Activated CD4-positive, alpha-beta T cell treated with anti-CD3 and anti-CD28 coated beads, Interleukin-2, amount 50 U/mL, for 4 hours (primary cell): ENCODE measurements around the gene C16orf74.

Experiments
- DNase-seq, 2 experiments: peaks; one replicate each; pipeline ENCODE4 v3.0.0-alpha.2; 2020

C16orf74 gene

DNA sequence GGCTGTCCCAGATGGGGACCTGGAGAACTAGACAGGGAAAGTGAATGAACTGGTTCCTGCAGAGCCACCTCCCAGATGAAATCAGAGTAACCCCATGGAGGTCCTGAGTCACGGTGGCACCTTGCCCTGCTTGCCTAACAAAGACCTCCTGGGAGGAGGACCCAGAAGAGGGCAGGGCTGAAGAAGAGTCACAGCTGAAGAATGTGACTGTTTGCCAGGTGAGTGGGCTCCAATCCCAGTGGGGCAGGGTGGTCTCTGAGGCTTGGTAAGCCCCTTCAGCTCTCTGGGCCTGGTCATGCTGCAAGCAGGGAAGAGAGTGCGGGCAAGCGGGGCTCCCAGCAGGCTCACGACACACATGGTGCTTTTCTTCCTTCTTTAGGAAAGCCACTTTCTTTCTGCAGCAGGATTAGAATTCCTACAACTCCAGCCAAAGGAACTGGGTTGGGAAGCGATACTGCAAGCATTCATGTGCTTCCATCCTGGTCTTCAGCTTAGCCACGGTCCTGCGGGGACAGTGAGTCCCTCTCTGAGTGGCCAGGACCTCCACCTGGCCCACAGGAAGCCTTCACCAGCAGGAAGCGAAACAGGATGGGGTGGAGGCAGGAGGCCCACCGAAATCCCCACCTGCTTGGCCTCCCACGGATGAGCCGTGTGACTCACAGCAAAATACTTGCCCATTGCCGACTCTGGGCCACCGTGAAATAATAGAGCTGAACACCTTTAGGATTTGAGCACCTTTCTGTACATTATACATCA lies 4.3 kb downstream of the C16orf74 start:
- DNase-seq, result no peak

DNA sequence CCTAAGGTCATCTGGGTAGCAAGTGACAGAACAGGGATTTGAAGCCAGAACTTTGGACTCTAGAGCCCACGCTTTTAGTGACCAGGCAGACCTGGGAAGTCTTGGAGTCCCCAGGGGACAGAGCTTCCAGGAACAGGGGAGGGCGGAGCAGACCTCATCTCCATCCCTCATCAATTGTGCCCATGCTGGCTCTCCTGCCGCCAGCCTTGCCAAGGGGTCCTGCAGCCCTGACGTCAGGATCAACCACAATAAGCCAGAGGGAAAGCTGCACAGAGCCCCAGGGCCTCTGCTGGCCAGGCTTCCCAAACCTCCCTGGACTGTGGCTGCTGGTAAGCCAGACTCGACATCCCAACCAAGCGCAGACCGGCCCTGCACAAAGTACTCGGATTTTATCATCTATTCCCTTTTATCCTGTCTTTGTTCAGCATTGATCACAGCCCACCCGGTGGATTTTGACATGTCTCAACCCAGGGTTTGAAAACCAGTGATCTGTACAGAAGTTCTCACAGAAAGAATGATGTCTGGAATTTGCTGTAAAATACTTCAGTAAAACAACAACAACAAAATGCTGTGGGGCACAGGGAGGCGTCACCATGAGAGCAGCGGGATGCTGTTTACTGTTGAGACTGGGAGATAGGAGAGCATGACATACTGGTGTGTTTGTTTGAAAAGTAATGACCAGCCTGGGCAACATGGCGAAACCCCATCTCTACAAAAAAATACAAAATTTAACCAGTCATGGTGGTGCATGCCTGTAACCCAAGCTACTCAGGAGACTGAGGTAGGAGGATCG lies 11.8 kb downstream of the C16orf74 start:
- no peak for DNase-seq

DNA sequence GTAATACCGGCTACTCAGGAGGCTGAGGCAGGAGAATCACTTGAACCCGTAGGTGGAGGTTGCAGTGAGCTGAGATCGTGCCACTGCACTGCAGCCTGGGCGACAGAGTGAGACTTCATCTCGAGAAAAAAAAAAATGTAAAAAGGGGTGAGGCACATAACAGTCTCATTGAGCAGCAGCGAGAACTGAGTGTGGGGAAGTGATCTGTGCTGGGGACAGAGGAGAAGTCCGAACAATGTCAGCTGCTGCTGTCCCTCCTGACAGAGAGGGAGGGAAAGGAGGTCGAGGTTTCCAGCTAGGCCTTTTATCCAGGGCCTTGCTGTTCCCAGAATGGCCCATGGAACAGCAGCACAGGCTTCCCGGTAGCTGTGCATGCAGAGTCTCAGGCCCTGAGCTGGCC lies 14.0 kb downstream of the C16orf74 start:
- DNase-seq, result no peak

DNA sequence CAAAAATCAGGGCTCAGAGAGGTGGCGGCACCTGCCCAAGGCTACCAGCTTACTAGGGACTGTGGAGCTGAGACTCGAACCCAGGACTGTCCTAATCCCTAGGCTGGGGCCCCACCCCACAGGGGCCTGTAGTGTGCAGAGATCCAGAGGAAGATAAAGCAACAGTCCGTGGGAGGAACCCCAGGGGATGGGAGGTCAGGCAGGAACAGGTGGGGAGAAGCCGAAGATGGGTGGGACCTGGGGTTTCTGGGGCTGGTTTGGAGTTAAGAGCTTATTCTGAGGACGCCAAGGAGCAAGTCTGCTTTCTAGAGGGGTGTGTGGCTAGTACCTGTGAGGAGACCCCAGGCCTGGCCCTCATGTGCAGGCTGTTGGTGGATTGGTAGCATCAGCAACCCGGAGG lies 14.9 kb downstream of the C16orf74 start:
- no peak for DNase-seq

DNA sequence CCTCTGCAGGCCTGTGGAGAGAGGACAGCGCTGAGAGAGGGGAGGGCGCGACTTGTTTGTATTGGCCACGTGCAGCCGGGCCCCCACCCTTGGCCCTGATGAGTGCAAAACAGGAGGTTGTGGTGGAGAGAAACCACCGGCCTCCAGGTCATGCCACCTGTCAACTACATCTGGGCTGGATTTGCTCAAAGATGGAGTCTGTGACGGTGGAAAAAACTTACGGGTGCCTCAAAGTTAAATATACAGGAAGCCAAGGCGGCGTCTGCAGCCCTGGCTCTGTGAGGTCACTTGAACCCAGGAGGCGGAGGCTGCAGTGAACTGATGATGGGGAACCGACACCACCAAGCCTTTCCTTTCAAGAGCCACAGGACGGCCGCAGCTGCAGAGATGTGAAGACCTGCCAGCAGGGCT lies 15.7 kb downstream of the C16orf74 start:
- peak in 1 of 2 experiments; percentile 5 for DNase-seq

DNA sequence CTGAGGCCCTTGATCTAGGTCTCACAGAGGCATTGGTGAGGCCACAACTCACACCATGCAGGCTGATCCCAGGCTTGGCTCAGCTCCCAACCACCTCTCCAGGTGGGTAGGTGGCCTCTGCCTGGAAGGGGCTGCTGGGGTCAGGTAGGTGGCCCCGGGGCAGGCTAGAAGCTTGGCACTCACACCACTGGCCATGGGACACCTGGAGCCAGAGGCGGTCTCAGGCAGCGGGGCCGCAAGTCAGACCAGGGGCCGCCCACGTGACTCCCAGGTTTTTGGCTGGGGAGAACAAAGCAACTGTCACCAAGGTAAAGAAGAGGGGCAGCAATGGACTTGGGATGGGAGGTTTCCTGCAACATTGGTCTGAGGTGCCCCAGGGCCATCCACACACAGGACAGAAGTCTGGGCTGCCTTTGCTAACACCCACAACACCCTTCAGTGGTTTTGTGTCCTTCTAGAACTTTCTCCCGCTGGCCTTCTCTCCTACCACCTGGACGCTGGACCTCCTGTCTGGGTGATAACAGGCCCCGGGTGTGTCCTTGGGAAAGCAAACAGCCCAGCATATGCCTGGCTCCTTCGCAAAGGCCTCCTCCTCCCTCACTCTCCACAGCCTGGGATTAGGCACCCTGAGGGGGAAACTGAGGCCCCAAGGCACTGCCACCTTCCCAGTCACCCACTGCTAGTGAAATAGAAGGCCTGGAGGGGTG lies 16.4 kb downstream of the C16orf74 start:
- no peak for DNase-seq

DNA sequence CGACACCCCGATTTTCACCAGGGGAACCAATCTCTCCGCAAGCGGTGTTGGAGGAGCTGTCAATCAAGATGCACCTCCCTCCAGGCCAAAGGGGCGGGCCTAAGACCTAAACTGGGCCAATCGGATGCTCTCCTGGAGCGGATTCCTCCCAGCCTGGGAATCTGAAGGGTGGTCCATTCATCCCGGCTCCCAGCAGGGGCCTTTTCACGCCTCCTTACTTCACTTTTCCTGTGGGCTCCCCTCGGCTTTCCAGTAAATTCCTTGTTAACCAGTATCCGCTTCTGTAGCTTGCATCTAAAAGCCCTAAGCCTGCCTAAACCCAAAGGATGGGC lies 17.1 kb downstream of the C16orf74 start:
- no peak for DNase-seq

DNA sequence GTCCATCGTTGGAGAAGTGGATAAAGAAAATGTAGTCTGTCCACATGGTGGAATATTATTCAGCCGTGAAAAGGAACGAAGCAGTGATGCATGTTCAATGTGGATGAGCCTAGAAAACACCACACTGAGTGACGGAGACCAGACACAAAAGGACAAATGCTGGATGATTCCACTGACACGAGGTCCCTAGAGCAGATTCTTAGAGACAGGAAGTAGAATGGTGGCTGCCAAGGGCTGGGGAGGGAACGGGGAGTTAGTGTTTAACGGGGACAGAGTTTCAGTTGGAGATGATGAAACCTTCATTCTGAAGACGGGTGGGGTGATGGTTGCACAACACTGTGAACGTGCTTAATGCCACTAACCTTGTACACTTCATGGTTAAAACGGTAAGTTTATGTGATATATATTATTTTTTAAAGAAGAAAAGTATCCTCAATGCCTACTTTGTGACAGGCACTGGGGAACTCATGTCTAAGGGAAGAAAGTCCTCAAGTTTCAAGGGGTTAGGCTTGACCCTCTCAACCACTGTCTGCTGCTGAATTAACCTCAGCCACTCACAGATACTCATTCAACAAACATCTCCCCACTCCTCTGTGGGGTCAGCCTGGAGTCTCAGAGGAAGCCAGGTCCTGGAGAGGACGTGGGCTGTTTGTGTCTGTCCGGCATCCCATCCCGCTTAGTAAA lies 17.6 kb downstream of the C16orf74 start:
- DNase-seq, result no peak

DNA sequence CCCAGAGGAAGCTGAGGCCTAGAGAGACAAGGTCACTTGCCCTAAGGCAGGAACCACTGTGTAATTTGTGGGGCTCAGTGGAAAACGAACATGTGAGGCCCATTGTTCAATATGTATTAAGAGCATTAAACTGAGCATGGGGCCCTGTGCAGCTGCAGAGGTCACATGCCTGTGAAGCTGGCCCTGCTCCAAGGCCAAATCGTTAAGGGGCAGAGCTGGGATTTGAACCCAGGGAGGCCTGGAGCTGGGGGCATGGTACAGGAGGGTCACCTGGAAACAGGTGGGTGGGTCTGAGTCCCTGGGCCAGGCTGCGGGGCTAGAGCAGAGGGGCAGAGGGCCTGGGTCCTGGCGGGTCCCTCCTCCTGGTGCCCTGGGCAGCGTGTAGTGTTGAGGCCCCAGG lies 19.7 kb downstream of the C16orf74 start:
- DNase-seq, result no peak

DNA sequence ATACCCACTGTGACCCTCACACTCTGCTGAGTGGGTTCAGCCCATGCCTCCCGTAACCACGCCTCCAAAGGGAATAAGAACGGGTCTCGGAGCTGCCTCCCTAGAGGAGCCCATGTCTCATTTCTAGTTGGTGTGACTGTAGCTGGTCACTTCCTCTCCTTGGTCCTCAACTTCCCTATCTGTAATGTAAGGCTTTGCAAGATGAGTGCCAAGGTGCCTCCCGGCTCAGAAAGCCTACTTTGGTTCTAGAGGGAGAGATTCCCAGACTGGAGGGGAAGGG lies 20.8 kb downstream of the C16orf74 start:
- DNase-seq, result no peak

DNA sequence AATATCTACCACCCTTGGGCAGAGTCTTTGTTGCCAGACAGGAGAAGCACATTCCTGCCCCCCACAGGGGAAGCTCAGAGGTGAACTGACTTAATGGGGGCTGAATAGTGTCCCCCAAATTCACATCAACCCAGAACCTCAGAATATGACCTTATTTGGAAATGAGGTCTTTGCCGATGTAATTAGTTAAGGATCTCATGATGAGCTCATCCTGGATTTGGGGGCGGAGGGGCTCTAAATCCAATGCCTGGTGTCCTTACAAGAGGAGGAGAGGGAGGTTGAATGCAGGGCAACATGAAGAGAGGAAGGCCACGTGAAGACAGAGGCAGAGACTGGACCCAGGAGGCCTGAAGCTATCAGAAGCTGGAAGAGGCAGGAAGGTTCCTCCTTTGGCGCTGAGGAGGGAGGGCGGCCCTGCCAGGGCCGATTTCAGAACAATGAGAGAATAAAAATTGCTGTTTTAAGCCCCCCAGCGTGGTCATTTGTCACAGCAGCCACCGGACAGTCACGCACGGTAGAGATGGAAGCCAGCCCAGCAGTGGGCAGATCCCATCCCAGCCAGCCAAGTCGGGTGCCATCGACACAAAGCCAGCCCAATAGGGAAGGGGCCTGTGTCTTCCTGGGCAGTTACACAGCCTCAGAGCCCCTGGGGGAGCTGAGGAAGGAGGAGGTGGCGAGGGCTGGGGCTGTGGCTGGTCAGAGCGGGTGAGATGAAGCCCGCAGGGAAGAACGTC lies 21.3 kb downstream of the C16orf74 start:
- DNase-seq, result no peak

DNA sequence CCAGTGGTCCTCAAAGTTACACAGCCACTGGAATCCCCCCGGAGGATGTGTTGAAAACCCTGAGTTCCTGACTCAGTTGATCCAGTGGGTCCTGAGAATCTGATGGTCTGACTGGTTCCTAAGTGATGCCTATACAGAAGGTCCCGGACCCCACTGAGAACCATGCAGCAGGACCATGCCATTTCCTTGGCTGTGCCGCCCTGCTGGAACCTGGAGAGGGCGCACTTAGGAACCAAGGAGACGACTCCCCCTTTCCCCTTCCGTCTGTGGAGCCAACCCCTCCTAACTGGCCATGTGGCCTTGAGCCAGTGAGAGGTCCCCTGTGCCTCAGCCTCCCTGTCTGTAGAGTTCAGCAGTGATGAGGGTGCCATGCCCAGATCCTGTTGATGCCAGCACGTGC lies 22.0 kb downstream of the C16orf74 start:
- DNase-seq, result no peak

DNA sequence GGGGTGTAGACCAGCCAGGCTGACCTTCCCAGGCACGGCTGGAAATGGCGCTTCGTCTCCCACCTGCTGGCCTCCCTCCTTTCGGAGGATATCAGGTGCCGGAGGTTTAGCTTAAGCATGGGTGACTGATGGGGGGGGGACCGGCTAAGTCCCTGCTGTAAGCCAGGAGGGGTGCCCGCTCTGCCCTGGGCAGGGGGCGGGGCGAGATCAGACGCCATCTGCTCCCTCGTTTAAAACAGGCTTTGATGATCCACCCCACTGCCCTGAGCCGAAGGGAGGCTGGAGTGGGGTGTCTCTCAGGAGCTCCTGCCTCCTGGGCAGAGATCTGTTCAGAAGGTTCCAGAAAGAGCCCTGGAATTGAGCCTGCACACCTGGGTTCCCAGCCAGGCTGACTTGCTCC lies 26.0 kb downstream of the C16orf74 start:
- no peak for DNase-seq

DNA sequence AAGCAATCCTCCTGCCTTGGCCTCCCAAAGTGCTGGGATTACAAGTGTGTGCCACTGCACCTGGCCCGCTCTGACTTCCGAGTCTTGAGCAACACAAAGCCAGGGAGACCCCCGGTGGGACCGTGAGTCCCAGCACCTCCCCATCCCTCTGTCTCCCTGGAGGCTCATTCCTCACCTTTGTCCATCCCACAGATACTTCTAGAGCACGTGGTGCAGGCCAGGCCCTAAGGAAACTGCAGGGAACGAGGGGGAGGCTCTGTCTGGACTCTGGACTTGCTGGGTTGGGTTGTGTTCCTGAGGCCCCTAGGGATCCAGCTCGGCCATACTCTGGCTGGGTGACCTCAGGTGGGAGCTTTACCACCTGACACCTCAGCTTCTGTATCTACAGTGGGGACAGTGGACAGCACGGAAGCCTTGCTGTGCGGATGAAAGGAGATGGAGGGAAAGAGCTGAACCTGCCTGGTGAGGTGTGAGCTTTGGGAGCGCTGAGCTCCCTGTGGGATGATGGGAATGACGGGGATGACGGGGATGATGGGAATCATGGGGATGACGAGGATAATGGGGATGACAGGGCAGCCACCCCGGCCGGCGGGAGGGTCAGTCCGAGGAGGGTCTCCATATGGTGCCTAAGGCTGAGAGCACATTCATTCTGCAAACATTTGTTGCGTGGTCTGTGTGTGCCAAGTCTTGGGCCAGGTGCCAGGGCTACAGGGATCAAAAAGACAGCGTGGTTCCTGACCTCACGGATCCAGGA lies 26.6 kb downstream of the C16orf74 start:
- DNase-seq, result no peak

DNA sequence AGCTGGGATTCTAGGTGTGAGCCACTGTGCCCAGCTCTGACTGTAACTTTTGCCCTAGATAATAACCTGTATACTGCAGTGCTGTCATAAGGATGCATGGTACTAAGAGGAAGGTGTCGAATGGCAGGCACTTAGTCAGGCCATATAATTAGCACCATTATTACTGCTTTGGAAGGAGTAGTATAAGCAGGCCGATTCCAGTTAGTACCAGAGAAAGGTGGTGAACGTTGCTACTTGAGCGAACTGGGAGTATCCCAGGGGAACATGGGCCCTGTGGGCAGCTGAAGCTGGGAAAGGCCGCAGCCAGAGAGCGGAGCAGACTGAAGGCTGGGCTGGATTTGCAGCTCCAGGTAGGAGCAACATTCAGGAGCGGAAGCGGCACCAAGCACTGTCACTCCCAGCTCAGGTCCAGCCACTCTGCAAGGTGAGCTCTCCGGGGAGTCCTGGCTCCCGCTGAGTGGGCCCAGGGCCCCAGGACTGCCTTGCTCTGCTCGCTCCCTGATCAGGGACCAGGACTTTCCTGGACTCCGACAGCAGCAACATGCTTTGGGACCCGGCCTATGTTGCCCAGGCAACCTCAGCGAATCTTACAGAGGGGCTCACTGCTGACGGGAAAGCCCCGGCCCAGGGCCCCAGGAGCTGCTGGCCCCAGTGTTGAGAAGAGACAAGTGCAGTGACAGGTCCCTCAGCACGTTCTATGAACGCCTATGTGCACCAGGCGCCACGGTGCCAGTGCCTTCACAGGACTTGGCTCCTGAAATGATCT lies 28.6 kb downstream of the C16orf74 start:
- DNase-seq, result no peak

DNA sequence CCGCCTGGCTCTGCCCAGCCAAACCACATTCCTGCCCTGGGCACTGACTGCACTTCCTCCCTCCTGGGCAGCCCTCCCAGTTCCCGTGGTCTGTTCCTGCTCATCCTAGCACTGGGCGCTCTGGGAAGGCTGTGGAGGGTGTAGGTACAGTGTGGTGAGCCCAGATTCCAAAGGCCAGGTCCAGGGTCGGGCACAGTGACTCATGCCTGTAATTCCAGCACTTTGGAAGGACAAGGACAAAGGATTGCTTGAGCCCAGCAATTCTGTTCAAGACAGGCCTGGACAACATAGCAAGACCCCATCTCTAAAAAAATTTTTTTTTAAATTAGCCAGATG lies 30.6 kb downstream of the C16orf74 start:
- no peak for DNase-seq

DNA sequence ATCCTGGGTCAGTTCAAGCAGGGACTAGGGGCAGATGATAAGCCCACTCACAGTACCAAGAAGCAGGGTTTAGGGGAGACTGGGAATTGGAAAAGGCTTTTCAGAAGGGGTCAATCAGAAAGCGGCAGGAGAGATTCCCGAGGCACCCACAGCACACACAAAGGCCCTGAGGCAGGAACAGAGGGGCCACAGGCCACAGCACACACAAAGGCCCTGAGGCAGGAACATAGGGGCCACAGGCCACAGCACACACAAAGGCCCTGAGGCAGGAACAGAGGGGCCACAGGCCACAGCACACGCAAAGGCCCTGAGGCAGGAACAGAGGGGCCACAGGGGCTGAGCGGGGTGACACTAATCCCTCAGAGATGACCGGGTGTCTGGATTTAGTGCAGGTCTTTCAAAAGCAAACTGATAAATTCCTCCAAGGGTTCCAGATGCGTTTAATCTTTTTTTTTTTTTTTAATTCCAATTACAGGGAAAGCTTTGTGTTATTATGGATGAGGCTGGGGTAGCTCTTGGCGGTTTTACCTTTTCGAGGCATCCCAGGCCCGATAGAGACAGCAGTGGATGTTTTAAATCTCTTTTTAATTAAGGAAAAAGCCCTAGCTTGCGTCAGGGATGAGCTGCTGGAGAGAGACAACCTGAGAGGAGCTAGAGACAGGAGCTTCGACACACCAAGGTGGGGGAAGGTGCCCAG lies 31.1 kb downstream of the C16orf74 start:
- DNase-seq, result no peak

DNA sequence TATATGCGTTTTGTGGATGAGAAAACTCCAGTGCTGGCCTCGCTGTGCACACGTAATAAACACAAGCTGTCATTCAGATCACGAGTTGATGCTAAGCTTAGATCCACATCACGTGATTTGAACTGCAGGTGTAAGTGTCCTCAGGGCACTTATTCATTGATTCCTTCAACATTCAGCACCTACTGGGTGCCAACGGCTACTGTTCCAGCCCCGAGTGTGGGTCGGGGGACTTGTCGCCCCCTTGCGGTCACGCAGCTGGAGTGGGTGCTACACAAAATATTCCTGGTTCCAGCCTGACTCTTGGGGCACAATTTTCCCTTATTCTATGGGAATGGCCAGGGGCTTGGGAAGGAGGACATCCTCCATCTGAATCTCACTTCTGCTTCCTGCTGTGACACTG lies 32.2 kb downstream of the C16orf74 start:
- DNase-seq, result no peak

DNA sequence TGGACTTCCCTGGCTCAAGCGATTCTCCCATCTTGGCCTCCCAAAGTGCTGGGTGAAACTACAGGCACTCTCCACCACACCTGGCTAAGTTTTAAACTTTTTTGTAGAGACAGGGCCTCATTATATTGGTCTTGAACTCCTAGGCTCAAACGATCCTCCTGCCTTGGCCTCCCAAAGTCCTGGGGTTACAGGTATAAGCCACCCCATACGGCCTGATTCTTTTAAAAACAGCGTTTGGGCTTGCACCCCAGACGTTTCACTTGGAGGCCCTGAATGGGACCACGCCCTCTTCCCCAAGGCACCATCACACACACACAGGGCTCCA lies 32.8 kb downstream of the C16orf74 start:
- DNase-seq, result no peak

DNA sequence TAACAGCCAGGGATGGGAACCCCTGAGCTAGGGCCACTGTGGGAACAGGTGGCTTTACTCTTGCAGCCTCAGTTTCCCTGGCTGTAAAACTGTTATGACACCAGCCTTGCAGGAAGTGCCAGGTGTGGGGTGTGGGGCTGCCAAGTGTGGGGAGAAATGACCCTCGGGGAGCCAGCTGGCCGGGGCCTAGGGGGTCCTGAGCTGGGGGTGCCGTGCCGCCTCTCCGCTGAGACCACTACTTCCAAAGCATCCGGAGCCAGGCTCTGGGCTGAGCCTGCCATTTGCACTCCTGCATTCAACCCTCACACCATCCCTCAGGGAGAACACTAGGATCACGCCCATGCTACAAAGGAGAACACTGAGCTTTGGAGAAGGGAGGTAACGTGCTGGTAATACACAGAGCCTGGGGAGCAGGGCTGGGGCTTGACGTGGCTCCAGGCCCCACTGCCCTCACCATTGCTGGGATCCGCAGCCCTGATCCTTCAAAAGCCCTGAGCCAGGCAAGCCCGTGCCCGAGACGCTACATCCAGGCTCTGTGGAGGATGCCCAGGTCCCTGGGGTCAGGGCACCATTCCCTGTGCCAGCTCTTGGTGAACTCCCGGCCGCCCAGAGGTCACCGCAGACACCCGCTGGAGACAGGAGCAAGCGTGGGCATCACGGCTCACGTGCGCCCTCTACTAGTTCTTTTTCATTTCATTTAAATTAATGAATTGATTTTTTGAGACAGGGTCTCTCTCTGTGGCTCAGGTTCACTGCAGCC lies 33.3 kb downstream of the C16orf74 start:
- DNase-seq, result peak; percentile 30 to 31
